Cardiac muscle cell (in vitro differentiated cells and primary cell): Measurements from ENCODE around the gene PCDH9. TPM values are rescaled to one million over a fixed set of nuclear protein-coding genes. Genes with fewer than 3 reads are reported as not detected.

ENCODE experiments used
- DNase-seq, 2 donors: peaks; one replicate each; pipeline versions ENCODE4 v3.0.0 to v3.0.0-alpha.2; 2010 to 2017; ENCODE audit warnings: low read depth in 1 of 2, low spot score in 1 of 2
- H3K27ac ChIP-seq: fragments of 200-600 bp; sonication (generic); 2 replicates; pipeline ENCODE4 v1.5.1; 2016
- H3K27me3 ChIP-seq: fragments of 200-600 bp; sonication (generic); 2 replicates; pipeline ENCODE4 v1.6.0; 2016; ENCODE audit warnings: control low read depth
- H3K36me3 ChIP-seq: fragments of 200-600 bp; sonication (generic); 2 replicates; pipeline ENCODE4 v1.5.1; 2016; ENCODE audit warnings: control low read depth
- H3K4me1 ChIP-seq: fragments of 200-600 bp; sonication (generic); 2 replicates; pipeline ENCODE4 v1.8.1; 2017; ENCODE audit warnings: low read depth, mild to moderate bottlenecking, mixed run types
- H3K4me3 ChIP-seq: fragments of 200-600 bp; sonication (generic); 2 replicates; pipeline ENCODE4 v1.5.1; 2016; ENCODE audit warnings: mild to moderate bottlenecking
- H3K9me3 ChIP-seq: fragments of 200-600 bp; sonication (generic); 2 replicates; pipeline ENCODE4 v1.5.1; 2017; ENCODE audit warnings: low read depth, mild to moderate bottlenecking, control low read depth
- polyA plus RNA-seq: library from polyadenylated mRNA; unstranded; fragments of >200 nt; fragmentation: Nextera tagmentation; extraction: Ambion mirVana; gene quantifications from 2 replicates; pipeline ENCODE4 v1.2.1, GENCODE V29; 2016
- total RNA-seq: library from RNA; depleted of rRNA; stranded (reverse); fragments of >200 nt; gene quantifications from 2 replicates; pipeline ENCODE4 v1.2.3, GENCODE V29; 2016
- TF ChIP-seq, protein P1 (sequence below): IDR thresholded peaks from 2 replicates; pipeline ENCODE4 v1.5.1; 2012; ENCODE audit warnings: low read depth, mild to moderate bottlenecking, low read length

PCDH9 gene
- total and polyA plus RNA-seq, 2 experiments from 2014 or later: 1.6 to 2.3 TPM

DNA sequence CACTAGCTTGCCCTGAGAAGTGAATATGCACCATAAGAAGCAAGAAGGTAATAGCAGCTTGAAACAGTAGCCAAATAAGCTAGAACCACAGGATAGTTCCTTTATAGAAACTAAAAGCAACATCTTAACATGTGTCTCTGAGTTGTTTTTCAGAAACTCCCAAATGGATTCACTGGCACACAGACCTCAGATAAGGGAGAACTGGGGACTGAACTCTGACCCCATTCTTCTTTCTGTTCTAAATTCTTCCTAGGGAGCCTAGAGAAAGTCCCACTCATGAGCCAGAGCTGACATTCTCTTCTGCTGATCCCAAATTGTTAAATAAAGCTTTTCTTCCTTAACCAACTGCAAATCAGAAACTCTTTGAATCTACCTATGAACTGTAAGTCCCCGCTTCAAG, 146.1 kb downstream of the PCDH9 start:
- TF ChIP-seq, protein P1, sequence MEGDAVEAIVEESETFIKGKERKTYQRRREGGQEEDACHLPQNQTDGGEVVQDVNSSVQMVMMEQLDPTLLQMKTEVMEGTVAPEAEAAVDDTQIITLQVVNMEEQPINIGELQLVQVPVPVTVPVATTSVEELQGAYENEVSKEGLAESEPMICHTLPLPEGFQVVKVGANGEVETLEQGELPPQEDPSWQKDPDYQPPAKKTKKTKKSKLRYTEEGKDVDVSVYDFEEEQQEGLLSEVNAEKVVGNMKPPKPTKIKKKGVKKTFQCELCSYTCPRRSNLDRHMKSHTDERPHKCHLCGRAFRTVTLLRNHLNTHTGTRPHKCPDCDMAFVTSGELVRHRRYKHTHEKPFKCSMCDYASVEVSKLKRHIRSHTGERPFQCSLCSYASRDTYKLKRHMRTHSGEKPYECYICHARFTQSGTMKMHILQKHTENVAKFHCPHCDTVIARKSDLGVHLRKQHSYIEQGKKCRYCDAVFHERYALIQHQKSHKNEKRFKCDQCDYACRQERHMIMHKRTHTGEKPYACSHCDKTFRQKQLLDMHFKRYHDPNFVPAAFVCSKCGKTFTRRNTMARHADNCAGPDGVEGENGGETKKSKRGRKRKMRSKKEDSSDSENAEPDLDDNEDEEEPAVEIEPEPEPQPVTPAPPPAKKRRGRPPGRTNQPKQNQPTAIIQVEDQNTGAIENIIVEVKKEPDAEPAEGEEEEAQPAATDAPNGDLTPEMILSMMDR: no peak
- Histone ChIP-seq H3K4me3 (no peak overlapping the region), H3K4me1 (peaks cover 7% of the 10 kb centered on the region), H3K36me3 (no peaks in the 10 kb centered on the region), H3K27ac (no peak overlapping the region), H3K27me3 (no peaks in the 10 kb centered on the region), H3K9me3 (no peaks in the 10 kb centered on the region)
- peak in 1 of 2 donors; percentile 14 for DNase-seq

DNA sequence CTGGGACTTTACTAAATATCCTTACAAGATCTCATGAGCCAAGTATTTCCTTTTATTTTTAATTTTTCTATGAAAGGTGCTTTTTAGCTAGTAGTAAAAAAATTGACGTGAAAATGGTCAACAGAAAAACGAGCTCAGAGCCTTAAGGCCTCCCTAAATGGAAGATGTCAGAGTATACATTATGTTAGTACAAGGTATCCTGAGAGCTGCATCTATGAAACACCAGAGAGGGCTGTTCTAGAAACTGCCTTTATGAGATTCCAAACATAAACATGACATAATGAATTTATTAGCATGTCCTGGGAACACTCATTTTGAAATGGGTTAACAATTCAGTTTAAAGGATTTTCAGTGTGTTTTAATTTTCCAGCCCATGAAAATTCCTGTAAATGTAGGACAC, 146.6 kb downstream of the PCDH9 start:
- DNase-seq: no peak
- TF ChIP-seq, protein P1: no peak
- no peaks in the 10 kb centered on the region for H3K27me3 ChIP-seq
- H3K9me3 ChIP-seq: no peaks in the 10 kb centered on the region
- H3K4me1 ChIP-seq: peaks cover 7% of the 10 kb centered on the region
- H3K27ac ChIP-seq: no peak overlapping the region
- no peak overlapping the region for H3K4me3 ChIP-seq
- H3K36me3 ChIP-seq: no peaks in the 10 kb centered on the region

DNA sequence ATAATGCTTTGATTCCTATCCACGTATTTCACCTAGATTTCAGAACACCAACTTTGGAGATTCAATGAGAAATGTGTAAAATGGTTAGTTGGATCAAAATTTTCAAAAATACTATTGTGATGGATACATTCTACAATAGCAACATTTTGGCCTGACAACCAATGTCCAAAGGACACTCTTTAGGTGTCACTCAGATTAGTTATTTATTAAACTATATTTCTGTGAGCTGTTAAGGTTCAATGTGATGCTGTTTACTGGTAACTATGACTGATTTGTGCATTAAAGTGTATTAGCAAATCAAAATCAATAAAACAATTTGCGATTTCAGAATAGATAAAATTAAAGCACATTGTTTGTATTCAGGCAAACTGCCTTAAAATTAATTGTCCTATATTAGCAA, 149.8 kb downstream of the PCDH9 start:
- no peaks in the 10 kb centered on the region for H3K36me3 ChIP-seq
- no peaks in the 10 kb centered on the region for H3K27me3 ChIP-seq
- H3K4me1 ChIP-seq: no peaks in the 10 kb centered on the region
- H3K9me3 ChIP-seq: no peaks in the 10 kb centered on the region
- no peak overlapping the region for H3K27ac ChIP-seq
- DNase-seq: no peak
- TF ChIP-seq, protein P1: no peak
- no peak overlapping the region for H3K4me3 ChIP-seq

DNA sequence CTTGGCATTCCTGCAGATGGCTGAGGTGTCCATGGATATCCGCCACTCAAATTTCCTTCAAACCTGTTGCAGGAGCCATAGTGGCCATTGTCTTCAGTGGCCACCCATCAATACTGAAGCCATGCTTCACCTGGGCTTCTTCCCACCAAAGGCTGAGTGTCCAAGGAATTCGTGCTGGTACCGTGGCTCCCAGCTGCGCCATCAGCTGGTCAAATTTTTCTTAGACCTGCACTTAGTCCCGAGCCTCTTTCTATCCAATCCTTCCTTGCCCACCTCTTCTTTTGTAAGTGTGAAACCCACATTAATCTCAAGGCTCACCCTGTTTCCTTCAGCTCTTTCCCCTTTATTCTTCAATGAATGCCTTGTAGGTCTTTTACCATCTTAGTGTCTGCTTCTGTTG, 152.1 kb downstream of the PCDH9 start:
- H3K9me3 ChIP-seq: no peaks in the 10 kb centered on the region
- H3K27me3 ChIP-seq: no peaks in the 10 kb centered on the region
- H3K27ac ChIP-seq: no peak overlapping the region
- TF ChIP-seq, protein P1: no peak
- no peak overlapping the region for H3K4me3 ChIP-seq
- no peak for DNase-seq
- no peaks in the 10 kb centered on the region for H3K4me1 ChIP-seq
- H3K36me3 ChIP-seq: no peaks in the 10 kb centered on the region

DNA sequence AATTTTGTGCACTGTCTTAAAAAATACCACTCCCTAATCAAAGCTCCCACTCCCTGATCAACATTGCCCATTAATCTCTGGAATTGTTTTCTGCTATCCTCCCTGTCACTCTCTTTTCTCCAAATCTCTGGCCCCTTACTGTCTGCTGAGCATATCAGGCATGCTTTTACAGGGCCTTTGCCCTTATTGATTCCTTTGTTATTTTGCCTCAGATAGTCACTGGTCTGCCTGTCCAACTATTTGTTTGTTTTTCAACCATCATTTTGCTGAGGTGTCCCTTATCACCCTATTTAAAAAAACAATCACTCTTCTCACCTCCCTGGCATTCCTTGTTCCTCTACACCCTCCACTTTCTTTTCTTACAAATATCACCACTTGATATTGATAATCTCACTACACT, 153.0 kb downstream of the PCDH9 start:
- no peaks in the 10 kb centered on the region for H3K9me3 ChIP-seq

More for the DNA sequence above, 153.0 kb downstream of the PCDH9 start:
- Histone ChIP-seq H3K27ac (no peak overlapping the region), H3K36me3 (no peaks in the 10 kb centered on the region), H3K4me3 (no peak overlapping the region), H3K27me3 (no peaks in the 10 kb centered on the region), H3K4me1 (no peaks in the 10 kb centered on the region)
- no peak for DNase-seq
- TF ChIP-seq, protein P1: no peak
